Inferior parietal cortex (tissue), 1 donor: ENCODE results near the gene GALM.

Source experiments
- DNase-seq: peaks from one replicate; pipeline ENCODE4 v3.0.0-alpha.2; 2016; ENCODE audit errors: extremely low spot score

Gene GALM

GRCh38 chr2:38771632-38772031 is 105.7 kb downstream of the GALM start:
- DNase-seq = no peak

DNA sequence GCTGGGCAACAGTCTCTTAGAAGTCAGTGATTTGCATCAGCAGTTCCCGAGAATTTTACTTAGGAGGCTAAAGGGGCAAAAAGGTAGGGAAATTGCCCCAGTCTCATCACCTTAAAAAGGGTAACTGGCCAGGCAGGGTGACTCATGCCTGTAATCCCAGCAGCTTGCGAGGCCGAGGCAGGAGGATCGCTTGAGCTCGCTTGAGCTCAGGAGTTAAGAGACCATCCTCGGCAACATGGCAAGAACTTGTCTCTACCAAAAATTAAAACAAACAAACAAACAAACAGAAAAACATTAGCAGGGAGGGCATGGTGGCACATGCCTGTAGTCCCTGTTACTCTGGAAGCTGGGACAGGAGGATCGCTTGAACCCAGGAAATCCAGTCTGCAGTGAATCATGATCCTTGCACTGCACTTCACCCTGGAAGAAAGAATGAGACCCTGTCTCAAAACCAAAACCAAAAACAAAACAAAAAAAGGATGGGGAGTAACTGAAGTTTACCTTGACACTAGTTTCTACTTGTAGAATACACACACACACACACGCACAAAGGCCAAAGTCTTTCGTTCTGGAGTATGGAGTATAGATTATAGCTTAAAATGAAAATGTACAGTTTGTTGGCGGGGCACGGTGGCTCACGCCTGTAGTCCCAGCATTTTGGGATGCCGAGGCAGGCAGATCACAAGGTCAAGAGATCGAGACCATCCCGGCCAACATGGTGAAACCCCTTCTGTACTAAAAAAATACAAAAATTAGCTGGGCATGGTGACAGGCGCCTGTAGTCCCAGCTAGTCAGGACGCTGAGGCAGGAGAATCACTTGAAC is 109.4 kb downstream of the GALM start:
- no peak for DNase-seq

- no peak for DNase-seq
These were observed 110.0 kb downstream of the GALM start for GRCh38 chr2:38775921-38776225.

GRCh38 chr2:38776531-38776930 is 110.6 kb downstream of the GALM start:
- DNase-seq = no peak

DNA sequence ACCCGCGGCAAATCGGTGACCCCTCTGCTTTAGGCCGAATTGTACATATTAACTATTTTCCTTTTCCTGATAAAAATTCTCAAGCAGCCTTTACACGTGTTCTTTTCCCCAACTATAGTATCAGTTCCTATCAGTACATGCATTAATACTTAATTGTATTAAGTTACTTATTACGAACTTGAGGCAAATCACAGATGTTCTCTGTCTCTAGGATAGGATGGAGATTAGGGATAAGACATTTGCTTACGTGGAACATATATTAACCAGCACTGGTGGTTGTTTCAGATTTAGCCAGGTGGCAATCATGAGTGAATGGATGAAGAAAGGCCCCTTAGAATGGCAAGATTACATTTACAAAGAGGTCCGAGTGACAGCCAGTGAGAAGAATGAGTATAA is 112.8 kb downstream of the GALM start:
- no peak for DNase-seq

DNA sequence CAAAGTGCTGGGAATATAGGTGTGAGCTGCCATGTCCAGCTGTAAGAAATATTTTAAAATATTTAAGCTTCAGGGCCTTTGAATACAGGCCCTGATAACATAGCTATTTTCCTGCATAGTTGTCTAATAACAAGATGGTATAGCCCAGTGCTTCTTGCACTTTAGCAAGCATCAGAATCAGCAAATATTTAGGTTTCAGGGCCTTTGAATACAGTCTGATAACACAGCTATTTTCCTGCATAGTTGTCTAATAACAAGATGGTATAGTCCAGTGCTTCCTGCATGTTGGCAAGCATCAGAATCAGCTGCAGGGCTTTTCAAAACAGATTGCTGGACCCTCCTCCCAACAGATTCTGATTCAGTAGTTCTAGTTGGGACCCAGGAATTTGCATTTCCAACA is 117.7 kb downstream of the GALM start:
- no peak for DNase-seq
